ENCODE measurements around the gene ASCC1.

DNA sequence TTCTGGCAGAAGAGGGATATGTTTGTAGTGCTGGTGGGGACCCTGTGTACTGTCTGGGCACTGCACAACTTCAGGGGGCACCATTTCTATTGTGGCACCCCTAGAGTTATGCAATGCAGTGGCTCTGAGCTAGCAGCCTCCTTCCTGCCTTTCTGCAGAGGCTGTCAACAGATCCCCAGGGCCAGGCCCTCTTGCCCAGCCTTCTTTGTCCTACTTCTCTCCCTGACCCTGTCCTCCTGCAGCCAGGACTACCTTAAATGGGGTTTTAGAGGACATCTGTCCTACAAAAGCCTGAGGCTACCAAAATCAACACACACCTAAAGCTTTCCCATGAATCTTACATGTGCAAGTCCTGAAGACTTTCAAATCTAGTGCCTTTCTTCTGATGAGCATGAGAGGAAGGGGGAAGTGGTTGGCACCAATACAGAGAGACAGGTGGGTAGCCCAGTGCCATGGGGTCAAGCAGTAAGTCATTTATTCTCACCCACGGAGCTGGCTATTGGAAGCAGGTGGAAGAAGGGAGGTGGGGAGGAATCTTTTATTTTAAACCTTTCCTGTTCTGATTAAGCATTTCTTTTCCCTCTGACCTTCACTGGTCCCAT lies 130.1 kb downstream of the ASCC1 start:
- TF ChIP-seq, protein P1, sequence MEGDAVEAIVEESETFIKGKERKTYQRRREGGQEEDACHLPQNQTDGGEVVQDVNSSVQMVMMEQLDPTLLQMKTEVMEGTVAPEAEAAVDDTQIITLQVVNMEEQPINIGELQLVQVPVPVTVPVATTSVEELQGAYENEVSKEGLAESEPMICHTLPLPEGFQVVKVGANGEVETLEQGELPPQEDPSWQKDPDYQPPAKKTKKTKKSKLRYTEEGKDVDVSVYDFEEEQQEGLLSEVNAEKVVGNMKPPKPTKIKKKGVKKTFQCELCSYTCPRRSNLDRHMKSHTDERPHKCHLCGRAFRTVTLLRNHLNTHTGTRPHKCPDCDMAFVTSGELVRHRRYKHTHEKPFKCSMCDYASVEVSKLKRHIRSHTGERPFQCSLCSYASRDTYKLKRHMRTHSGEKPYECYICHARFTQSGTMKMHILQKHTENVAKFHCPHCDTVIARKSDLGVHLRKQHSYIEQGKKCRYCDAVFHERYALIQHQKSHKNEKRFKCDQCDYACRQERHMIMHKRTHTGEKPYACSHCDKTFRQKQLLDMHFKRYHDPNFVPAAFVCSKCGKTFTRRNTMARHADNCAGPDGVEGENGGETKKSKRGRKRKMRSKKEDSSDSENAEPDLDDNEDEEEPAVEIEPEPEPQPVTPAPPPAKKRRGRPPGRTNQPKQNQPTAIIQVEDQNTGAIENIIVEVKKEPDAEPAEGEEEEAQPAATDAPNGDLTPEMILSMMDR (IDR thresholded peaks at IDR 0.05; ENCODE audit: borderline replicate concordance, extremely low read depth, low read length, poor library complexity, severe bottlenecking), result no peak
- TF ChIP-seq EZH2 (IDR thresholded peaks at IDR 0.05; ENCODE audit: borderline replicate concordance, low read depth, low read length, severe bottlenecking), result no peak

Data from DND-41 (cell line).